ENCODE data around the gene MB.

DNA sequence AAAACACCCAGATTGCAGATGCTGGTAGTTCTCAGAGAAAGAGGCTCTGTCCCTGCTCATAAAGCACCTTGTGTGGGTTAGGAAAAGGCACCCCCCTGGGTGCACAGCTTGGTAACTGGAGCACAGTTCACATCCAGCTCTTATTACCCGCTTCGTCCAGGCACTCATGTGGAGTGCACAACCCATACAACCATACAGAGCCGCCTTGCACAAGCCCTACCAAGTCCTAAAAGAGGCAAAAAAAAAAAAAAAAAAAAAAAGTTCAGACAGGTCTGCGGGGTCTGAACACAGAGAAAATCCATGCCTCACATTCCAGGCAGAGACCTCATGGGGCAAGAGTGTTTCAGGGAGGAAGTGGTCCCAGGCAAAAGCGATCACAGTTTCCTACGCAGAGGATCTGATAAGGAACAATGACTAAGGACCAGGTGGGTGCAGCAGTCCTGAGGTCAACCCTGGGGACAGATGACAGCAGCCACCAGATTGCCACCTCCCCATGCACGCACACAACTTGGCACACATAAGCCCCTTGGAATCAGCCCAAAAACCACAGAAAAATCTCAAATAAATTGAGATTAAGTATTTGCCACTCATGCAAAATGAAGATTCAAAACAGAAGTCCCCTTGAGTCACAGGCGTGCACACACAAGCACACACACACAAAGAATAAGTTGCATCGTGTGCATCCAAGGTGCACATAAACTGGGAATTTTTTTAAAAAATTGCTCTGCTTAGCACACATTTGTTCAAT, 12.3 kb downstream of the MB start:
- peak; percentile 46; the same call in 1 of the 2 replicates for TF ChIP-seq GATA3 (IDR thresholded peaks at IDR 0.05; ENCODE audit: low read depth, low read length)
- TF ChIP-seq GATA2 (IDR thresholded peaks at IDR 0.05; ENCODE audit: low read depth, low read length) = peak; percentile 89

All from SH-SY5Y (cell line).